ENCODE results near the gene COL16A1.

The COL16A1 gene

DNA sequence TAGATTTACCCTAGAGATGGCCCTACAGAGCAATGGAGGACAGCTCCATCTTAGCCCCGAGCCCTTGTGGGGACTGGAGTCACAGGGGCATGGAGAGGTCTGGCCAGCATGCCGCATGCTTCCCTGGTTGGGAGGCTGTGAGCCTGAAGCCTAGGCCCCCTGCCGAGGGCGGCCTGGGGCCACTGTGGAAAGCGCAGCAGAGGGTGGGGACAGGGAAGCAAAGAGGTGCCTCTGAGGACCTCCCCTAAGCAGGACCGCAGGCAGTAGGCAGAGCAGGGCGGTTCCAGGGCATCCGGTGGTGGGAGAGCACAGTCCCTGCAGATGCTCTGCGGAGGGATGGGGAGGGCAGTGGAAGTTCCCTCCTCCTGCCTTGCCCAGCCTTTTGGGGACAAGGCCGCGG lies 32.7 kb downstream of the COL16A1 start:
- Histone ChIP-seq H3K27me3 (ENCODE audit: control insufficient read depth, insufficient read depth, low read length) (no peaks in the 10 kb centered on the region), H3K27ac (ENCODE audit: low read depth, low read length) (no peak overlapping the region), H3K4me1 (ENCODE audit: control insufficient read depth, insufficient read depth, low read length) (peaks cover 32% of the 10 kb centered on the region), H3K36me3 (ENCODE audit: control insufficient read depth, insufficient read depth, low read length) (no peaks in the 10 kb centered on the region), H3K4me3 (ENCODE audit: low read depth, low read length) (no peak overlapping the region), H3K9ac (ENCODE audit: low read length) (no peak overlapping the region), H3K9me3 (ENCODE audit: control insufficient read depth, insufficient read depth, low read depth, low read length) (no peaks in the 10 kb centered on the region)

DNA sequence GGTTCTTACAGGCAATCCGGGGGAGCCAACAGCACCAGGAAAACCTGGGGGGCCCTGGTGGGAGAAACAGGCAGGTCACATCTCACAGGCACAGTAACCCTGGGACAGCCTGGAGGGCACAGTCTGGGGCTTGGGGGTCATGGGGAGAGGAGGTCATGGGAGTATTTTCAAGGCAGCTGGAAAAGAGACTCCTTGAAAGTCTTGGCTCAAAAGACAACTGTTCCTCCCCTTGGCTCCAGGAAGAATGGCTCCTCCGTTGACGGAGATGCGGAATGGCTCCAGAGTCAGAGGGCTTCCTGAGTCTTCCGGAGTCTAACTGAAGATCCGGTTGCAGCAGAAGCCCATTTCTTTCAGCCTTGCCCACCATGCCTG lies 33.2 kb downstream of the COL16A1 start:
- Histone ChIP-seq H3K9ac (ENCODE audit: low read length) (no peak overlapping the region), H3K36me3 (ENCODE audit: control insufficient read depth, insufficient read depth, low read length) (no peaks in the 10 kb centered on the region), H3K4me1 (ENCODE audit: control insufficient read depth, insufficient read depth, low read length) (peaks cover 33% of the 10 kb centered on the region), H3K4me3 (ENCODE audit: low read depth, low read length) (no peak overlapping the region), H3K9me3 (ENCODE audit: control insufficient read depth, insufficient read depth, low read depth, low read length) (no peaks in the 10 kb centered on the region), H3K27ac (ENCODE audit: low read depth, low read length) (no peak overlapping the region), H3K27me3 (ENCODE audit: control insufficient read depth, insufficient read depth, low read length) (no peaks in the 10 kb centered on the region)

DNA sequence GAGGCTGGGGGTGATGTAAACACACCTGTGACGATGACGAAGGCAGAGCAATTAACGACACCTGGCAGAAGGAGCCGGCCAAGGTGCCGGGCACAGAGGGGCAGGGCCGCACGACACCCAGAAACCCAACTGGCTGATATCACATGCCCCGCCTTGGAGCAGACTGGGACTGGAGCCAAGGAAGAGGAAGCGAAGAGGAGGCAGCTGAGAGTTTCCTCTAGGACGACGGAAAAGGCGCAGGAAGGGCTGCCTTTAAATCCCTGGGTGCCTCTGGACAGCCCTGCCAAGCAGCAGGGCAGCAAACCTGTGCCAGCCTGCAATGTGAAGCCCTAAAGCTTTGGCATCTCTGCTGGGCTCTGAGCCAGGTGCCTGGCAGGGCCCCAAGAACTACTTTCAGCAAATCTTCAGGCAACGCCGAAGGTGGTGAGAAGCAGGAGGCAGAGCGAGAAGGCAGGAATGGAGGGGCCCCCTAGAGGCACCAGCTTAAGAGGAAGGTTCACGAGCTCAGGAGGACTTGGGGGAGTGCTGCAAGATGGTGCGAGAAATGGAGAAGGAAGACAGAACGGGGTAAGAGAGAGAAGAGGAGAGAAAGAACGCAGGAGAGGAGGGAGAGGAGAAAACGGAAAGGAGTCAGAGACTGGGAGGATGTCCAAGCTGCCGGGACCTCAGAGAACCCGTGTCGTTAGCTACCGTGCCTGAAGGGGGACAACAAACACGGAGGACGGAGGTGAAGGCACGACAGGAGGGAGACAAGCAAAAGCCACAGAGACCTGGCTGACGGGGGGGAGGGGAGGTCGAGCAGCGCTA lies 33.8 kb downstream of the COL16A1 start:
- Histone ChIP-seq H3K27ac (ENCODE audit: low read depth, low read length) (no peak overlapping the region), H3K36me3 (ENCODE audit: control insufficient read depth, insufficient read depth, low read length) (no peaks in the 10 kb centered on the region), H3K4me3 (ENCODE audit: low read depth, low read length) (no peak overlapping the region), H3K27me3 (ENCODE audit: control insufficient read depth, insufficient read depth, low read length) (no peaks in the 10 kb centered on the region), H3K9me3 (ENCODE audit: control insufficient read depth, insufficient read depth, low read depth, low read length) (no peaks in the 10 kb centered on the region), H3K4me1 (ENCODE audit: control insufficient read depth, insufficient read depth, low read length) (peaks cover 29% of the 10 kb centered on the region), H3K9ac (ENCODE audit: low read length) (no peak overlapping the region)

DNA sequence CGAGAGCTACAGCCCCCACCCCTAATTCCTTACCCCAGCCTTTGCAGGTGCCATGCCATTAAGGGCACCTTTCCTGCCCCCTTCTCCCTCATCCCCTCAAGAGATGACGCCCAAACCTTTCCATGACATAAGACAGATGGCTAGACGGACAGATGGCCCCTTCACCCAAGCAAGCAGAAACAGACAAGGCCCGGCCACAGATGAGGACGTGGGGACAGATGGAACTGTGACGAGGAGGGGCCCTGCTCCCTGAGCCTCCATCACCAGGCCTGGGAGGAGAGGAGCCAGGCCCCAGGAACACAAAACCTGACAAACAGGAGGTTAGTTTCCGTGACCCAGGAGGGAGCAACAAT lies 34.4 kb downstream of the COL16A1 start:
- Histone ChIP-seq H3K9ac (ENCODE audit: low read length) (no peak overlapping the region), H3K27me3 (ENCODE audit: control insufficient read depth, insufficient read depth, low read length) (no peaks in the 10 kb centered on the region), H3K27ac (ENCODE audit: low read depth, low read length) (no peak overlapping the region), H3K36me3 (ENCODE audit: control insufficient read depth, insufficient read depth, low read length) (no peaks in the 10 kb centered on the region), H3K4me3 (ENCODE audit: low read depth, low read length) (no peak overlapping the region), H3K4me1 (ENCODE audit: control insufficient read depth, insufficient read depth, low read length) (peaks cover 26% of the 10 kb centered on the region), H3K9me3 (ENCODE audit: control insufficient read depth, insufficient read depth, low read depth, low read length) (no peaks in the 10 kb centered on the region)

DNA sequence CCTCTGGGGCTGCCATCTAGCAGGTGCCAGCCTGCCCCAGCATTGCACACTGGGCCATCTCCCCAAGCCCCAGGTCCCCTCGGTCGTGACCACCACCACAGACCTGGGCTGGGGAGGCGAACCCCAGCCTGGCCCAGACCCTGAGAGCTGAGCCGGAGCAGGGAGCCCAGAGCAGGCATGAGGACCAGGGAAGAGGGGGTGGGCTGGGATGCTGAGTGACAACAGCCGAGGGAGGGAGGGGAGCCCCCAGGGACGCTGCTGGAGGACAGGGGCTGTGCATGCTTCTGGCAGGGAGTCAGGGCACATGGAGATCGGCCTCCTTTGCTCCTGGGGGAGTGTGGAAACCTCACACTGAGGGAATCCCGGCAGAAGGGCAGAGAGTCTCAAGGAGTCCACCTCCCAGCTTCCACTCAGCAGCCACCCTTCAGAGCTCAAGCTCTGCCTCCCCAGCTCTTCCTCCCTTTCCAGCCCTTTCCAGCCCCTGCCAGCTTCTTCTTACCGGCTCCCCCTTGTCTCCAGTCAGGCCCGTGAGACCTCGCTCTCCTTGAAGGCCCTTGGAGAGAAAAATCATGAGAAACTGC lies 35.4 kb downstream of the COL16A1 start:
- no peaks in the 10 kb centered on the region for H3K36me3 ChIP-seq (ENCODE audit: control insufficient read depth, insufficient read depth, low read length)
- H3K27ac ChIP-seq (ENCODE audit: low read depth, low read length), result no peak overlapping the region
- H3K9me3 ChIP-seq (ENCODE audit: control insufficient read depth, insufficient read depth, low read depth, low read length), result no peaks in the 10 kb centered on the region
- H3K4me1 ChIP-seq (ENCODE audit: control insufficient read depth, insufficient read depth, low read length), result peaks cover 26% of the 10 kb centered on the region
- no peak overlapping the region for H3K9ac ChIP-seq (ENCODE audit: low read length)
- no peaks in the 10 kb centered on the region for H3K27me3 ChIP-seq (ENCODE audit: control insufficient read depth, insufficient read depth, low read length)
- no peak overlapping the region for H3K4me3 ChIP-seq (ENCODE audit: low read depth, low read length)

DNA sequence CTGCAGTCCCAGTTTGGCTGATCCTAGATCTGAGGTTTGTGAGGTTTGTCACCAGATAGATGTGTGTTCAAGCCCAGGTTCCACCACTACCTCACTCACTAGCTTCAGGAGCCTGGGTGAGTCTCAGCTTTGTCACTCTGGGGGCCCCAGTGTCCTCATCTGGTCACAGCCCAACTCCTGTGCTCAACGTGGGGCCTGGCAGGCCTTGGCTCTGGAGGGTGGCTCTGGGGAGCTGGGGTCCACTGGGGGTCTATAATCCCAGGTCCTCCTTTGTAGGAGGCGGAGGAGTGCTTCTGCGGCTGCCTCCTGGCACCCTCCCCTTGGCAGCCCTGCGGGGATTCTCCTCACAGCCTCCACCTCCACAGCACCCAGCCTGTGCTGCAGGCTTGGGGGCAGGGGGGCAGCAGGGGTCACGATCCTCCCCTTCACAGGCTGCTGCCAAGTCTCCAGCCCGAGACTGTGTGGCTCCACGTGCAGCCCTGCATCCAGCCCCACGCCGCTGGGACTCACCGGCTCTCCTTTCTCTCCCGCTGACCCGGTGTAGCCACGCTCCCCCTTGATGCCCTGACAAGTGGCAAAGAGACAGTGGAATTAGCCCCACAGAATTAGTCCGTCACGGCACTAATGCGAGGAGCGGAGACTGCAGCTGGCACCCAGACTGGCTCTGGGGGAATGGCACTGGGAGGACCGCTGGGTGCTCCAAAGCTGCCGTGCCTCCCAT lies 36.6 kb downstream of the COL16A1 start:
- Histone ChIP-seq H3K9me3 (ENCODE audit: control insufficient read depth, insufficient read depth, low read depth, low read length) (no peaks in the 10 kb centered on the region), H3K9ac (ENCODE audit: low read length) (no peak overlapping the region), H3K27me3 (ENCODE audit: control insufficient read depth, insufficient read depth, low read length) (no peaks in the 10 kb centered on the region), H3K4me1 (ENCODE audit: control insufficient read depth, insufficient read depth, low read length) (peaks cover 26% of the 10 kb centered on the region), H3K36me3 (ENCODE audit: control insufficient read depth, insufficient read depth, low read length) (no peaks in the 10 kb centered on the region), H3K27ac (ENCODE audit: low read depth, low read length) (no peak overlapping the region), H3K4me3 (ENCODE audit: low read depth, low read length) (no peak overlapping the region)

DNA sequence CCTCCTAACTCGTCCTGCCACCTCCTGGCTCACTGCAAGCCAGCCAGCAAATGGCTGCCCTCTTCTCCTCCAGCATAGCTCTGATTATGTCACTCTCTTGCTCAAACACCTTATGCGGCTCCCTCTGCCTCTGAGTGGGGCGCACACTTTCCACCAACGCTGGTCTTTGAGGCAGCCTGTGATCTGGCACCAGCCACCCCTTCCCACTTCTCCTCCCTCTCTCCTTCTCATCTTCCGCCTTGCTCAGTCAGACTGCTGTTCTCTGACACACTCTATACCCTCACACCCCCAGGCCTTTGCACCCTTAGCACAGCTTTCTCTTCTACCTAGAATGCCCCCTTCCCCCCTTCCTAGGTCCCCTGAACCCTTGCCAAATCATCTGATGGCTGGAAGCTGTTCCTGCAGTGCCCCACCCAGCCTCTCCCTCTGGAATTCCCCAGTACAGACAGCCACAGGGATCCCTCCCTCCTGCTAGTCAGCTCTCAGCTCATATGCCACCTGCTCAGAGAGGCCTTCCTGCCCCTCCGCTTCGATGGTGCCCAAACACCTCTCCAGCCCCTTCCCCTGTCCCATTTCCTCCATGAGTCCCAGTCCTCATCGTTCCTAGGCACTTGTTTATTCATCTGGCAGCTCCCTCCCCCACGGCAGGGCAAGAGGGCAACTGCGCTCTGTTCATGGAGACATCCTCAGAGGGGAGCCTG lies 37.4 kb downstream of the COL16A1 start:
- Histone ChIP-seq H3K4me3 (ENCODE audit: low read depth, low read length) (no peak overlapping the region), H3K36me3 (ENCODE audit: control insufficient read depth, insufficient read depth, low read length) (no peaks in the 10 kb centered on the region), H3K9ac (ENCODE audit: low read length) (no peak overlapping the region)

DNA sequence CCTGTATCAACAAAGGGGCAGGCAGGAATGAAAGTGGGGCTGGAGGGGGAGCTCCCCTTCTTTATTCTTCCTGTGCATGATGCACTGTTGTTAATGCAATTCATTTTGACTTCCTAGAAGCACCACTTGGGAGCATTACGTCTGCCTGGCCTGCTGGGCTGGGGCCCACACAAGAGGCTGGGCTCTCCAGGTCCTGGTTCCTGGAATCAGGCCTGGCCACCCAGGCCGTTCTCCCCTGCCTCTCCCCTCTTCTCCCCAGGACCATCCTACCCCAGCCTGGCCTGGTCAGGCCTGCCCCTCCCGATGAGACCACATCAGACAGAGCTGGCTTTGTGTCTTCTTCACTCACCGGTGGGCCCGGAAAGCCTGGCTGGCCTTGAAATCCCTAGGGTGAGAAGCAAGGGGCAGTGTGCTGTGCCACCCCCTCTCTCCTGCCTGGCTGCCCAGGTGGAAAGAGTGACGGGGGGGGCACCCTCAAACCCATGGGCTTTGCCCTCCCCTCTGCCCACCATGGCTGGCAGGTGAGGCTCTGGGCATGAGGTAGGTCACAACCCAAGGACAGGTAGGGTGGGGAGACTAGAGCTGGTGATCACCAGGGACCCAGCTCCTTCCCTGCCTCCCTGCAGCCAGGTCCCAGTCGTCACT lies 38.5 kb downstream of the COL16A1 start:
- Histone ChIP-seq H3K36me3 (ENCODE audit: control insufficient read depth, insufficient read depth, low read length) (no peaks in the 10 kb centered on the region), H3K9me3 (ENCODE audit: control insufficient read depth, insufficient read depth, low read depth, low read length) (no peaks in the 10 kb centered on the region), H3K4me1 (ENCODE audit: control insufficient read depth, insufficient read depth, low read length) (peaks cover 18% of the 10 kb centered on the region), H3K27me3 (ENCODE audit: control insufficient read depth, insufficient read depth, low read length) (no peaks in the 10 kb centered on the region), H3K27ac (ENCODE audit: low read depth, low read length) (no peak overlapping the region), H3K9ac (ENCODE audit: low read length) (no peak overlapping the region), H3K4me3 (ENCODE audit: low read depth, low read length) (no peak overlapping the region)

More for the DNA sequence above, 37.4 kb downstream of the COL16A1 start:
- Histone ChIP-seq H3K27me3 (ENCODE audit: control insufficient read depth, insufficient read depth, low read length) (no peaks in the 10 kb centered on the region), H3K9me3 (ENCODE audit: control insufficient read depth, insufficient read depth, low read depth, low read length) (no peaks in the 10 kb centered on the region), H3K27ac (ENCODE audit: low read depth, low read length) (no peak overlapping the region), H3K4me1 (ENCODE audit: control insufficient read depth, insufficient read depth, low read length) (peaks cover 26% of the 10 kb centered on the region)

DNA sequence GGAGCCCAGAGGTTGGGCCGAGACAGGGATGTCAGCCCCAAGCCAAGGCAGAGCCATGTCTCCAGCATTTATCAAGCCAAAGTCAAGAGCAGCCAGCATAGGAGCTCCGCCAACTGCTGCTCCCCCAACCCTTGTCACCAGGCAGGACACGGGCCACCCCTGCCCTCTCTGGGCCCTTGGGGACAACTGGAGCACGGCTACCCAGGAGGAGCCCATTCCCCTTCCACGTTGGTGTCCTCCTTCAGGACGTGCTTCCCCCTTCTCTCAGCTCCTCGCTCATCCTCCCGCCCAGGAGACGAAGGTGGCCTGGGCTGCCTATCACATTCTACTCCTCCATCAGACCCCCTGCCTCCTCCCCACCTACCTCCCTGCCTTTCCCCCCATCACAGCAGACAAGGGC lies 39.3 kb downstream of the COL16A1 start:
- no peaks in the 10 kb centered on the region for H3K9me3 ChIP-seq (ENCODE audit: control insufficient read depth, insufficient read depth, low read depth, low read length)
- peaks cover 10% of the 10 kb centered on the region for H3K4me1 ChIP-seq (ENCODE audit: control insufficient read depth, insufficient read depth, low read length)
- H3K27ac ChIP-seq (ENCODE audit: low read depth, low read length), result no peak overlapping the region
- no peaks in the 10 kb centered on the region for H3K27me3 ChIP-seq (ENCODE audit: control insufficient read depth, insufficient read depth, low read length)
- H3K9ac ChIP-seq (ENCODE audit: low read length), result no peak overlapping the region
- H3K4me3 ChIP-seq (ENCODE audit: low read depth, low read length), result no peak overlapping the region
- H3K36me3 ChIP-seq (ENCODE audit: control insufficient read depth, insufficient read depth, low read length), result no peaks in the 10 kb centered on the region

DNA sequence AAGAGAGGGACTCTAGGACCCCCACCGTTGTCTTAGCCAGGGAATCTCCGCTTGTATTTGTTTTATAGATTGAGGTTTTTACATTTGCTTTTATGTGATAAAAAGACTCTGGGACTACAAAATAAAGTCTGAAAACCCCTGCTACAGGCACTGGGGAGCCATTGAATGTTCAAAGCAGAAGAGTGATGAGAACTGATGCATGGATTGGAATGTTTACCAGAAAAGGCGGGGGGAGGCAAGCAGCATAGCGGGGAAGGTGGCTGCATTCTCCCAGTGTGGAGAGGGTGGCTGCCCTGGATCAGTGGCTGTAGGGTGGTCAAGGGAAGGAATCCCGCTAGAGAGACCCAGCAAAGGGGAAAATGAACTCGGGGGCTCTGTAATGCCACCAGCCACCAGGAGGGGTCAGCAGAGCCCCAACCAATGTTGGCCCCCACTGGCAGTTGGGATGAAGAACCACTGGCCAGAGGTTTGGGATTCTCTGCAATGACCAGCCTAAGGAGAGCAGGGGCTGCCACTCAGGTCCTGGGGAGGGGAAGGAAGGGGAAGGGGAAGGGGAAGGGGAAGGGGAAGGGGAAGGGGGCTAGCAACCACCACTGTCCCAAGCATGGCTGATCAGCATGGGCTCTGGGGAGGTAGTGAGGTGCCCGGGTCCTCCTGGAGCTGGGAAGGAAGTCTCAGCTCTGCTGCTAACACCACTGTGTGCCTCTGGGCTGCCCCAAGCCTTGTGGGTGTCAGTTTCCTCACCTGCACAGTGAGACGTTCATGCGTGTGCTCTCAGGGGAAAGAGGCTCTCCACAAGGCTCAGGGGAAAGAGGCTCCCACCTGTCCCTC lies 40.0 kb downstream of the COL16A1 start:
- Histone ChIP-seq H3K36me3 (ENCODE audit: control insufficient read depth, insufficient read depth, low read length) (no peaks in the 10 kb centered on the region), H3K9ac (ENCODE audit: low read length) (no peak overlapping the region), H3K27ac (ENCODE audit: low read depth, low read length) (no peak overlapping the region), H3K27me3 (ENCODE audit: control insufficient read depth, insufficient read depth, low read length) (no peaks in the 10 kb centered on the region), H3K4me1 (ENCODE audit: control insufficient read depth, insufficient read depth, low read length) (peaks cover 8% of the 10 kb centered on the region), H3K9me3 (ENCODE audit: control insufficient read depth, insufficient read depth, low read depth, low read length) (no peaks in the 10 kb centered on the region), H3K4me3 (ENCODE audit: low read depth, low read length) (no peak overlapping the region)
